T1000 (cell line): ENCODE results near the gene HEATR5A.
"Not testable (repeated sequence)": the region's sequence is repeated elsewhere in the genome, so short reads cannot be mapped to it uniquely, and the experiment has no call there.

Experiments
- DNase-seq: peaks from one replicate; lab custom pipeline; 2025; ENCODE audit warnings: mixed read lengths; lab: John Stamatoyannopoulos, UW

The HEATR5A gene

GRCh38 chr14:31326111-31326510 lies 94.2 kb downstream of the HEATR5A start:
- no peak for DNase-seq

GRCh38 chr14:31323419-31323818 lies 96.9 kb downstream of the HEATR5A start:
- no peak for DNase-seq

- no peak for DNase-seq
Measured at GRCh38 chr14:31320922-31321766, 99.2 kb downstream of the HEATR5A start.

GRCh38 chr14:31320216-31320615 lies 100.1 kb downstream of the HEATR5A start:
- DNase-seq, result no peak

- no peak for DNase-seq
Measured at GRCh38 chr14:31319701-31320100, 100.6 kb downstream of the HEATR5A start.

GRCh38 chr14:31312934-31313333 lies 107.4 kb downstream of the HEATR5A start:
- DNase-seq, result no peak

- DNase-seq, result not testable (repeated sequence)
Measured at GRCh38 chr14:31312370-31312769, 108.0 kb downstream of the HEATR5A start.

GRCh38 chr14:31307618-31308017 lies 112.7 kb downstream of the HEATR5A start:
- DNase-seq, result no peak

GRCh38 chr14:31307198-31307597 lies 113.2 kb downstream of the HEATR5A start:
- DNase-seq, result no peak

- no peak for DNase-seq
Measured at GRCh38 chr14:31303654-31304053, 116.7 kb downstream of the HEATR5A start.

GRCh38 chr14:31300883-31301282 lies 119.5 kb downstream of the HEATR5A start:
- no peak for DNase-seq

- no peak for DNase-seq
Measured at GRCh38 chr14:31300296-31300695, 120.1 kb downstream of the HEATR5A start.

GRCh38 chr14:31297701-31298344 lies 122.5 kb downstream of the HEATR5A start:
- no peak for DNase-seq

- no peak for DNase-seq
Measured at GRCh38 chr14:31297112-31297511, 123.2 kb downstream of the HEATR5A start.

GRCh38 chr14:31294746-31295405 lies 125.5 kb downstream of the HEATR5A start:
- DNase-seq, result no peak

GRCh38 chr14:31292937-31293616 lies 127.3 kb downstream of the HEATR5A start:
- no peak for DNase-seq

GRCh38 chr14:31291210-31291609 lies 129.1 kb downstream of the HEATR5A start:
- DNase-seq, result no peak

GRCh38 chr14:31287294-31287972 lies 132.9 kb downstream of the HEATR5A start:
- no peak for DNase-seq

GRCh38 chr14:31286456-31287293 lies 133.7 kb downstream of the HEATR5A start:
- no peak for DNase-seq

GRCh38 chr14:31283578-31284252 lies 136.6 kb downstream of the HEATR5A start:
- no peak for DNase-seq
